Lung (tissue), 12 donors: ENCODE measurements around the gene TGM2. TPM values are rescaled to one million over a fixed set of nuclear protein-coding genes. Genes with fewer than 3 reads are reported as not detected.

Experiments used
- ATAC-seq: fragments of 200-7000 bp; cut with Tn5 transposase; one replicate; pipeline ENCODE4 v1.9.1; 2020; ENCODE audit warnings: moderate number of reproducible peaks; ENCODE audit not compliant: insufficient read depth, low FRiP score
- DNase-seq, 3 donors: peaks; one replicate each; pipeline ENCODE4 v3.0.0-alpha.2; 2013 to 2017
- H3K27ac ChIP-seq, 2 donors: one replicate each; pipeline ENCODE4 v1.5.1; 2013; ENCODE audit warnings: mild to moderate bottlenecking in 2 of 2, moderate library complexity in 2 of 2, control low read depth in 1 of 2, inconsistent platforms in 1 of 2, low read depth in 1 of 2, low read length in 1 of 2
- H3K27me3 ChIP-seq, 3 donors: one replicate each; pipeline ENCODE4 v1.5.1; 2013; ENCODE audit warnings: low read length in 2 of 3; ENCODE audit not compliant: control insufficient read depth in 3 of 3, insufficient read depth in 3 of 3
- H3K36me3 ChIP-seq, 4 donors: one replicate each; pipeline ENCODE4 v1.5.1; 2013; ENCODE audit warnings: low read length in 4 of 4, mild to moderate bottlenecking in 1 of 4, moderate library complexity in 1 of 4; ENCODE audit not compliant: control insufficient read depth in 4 of 4, insufficient read depth in 4 of 4
- H3K4me1 ChIP-seq, 5 donors: one replicate each; pipeline ENCODE4 v1.5.1; 2013; ENCODE audit warnings: low read length in 5 of 5, mild to moderate bottlenecking in 2 of 5, moderate library complexity in 1 of 5; ENCODE audit not compliant: control insufficient read depth in 5 of 5, insufficient read depth in 5 of 5
- H3K4me3 ChIP-seq: one replicate; pipeline ENCODE4 v1.5.1; 2013; ENCODE audit warnings: mild to moderate bottlenecking, control low read depth, moderate library complexity
- H3K9ac ChIP-seq, 2 donors: one replicate each; pipeline ENCODE4 v1.5.1; 2013; ENCODE audit warnings: low read length in 2 of 2, control low read depth in 1 of 2; ENCODE audit not compliant: insufficient read depth in 1 of 2
- H3K9me3 ChIP-seq, 4 donors: one replicate each; pipeline ENCODE4 v1.5.1; 2013; ENCODE audit warnings: low read length in 3 of 4, mild to moderate bottlenecking in 1 of 4, moderate library complexity in 1 of 4; ENCODE audit not compliant: control insufficient read depth in 4 of 4, insufficient read depth in 3 of 4
- CTCF ChIP-seq: IDR thresholded peaks from 2 replicates; pipeline ENCODE4 v1.5.1; 2012; ENCODE audit warnings: mild to moderate bottlenecking; ENCODE audit errors: control extremely low read depth, extremely low read depth
- WGBS, 2 donors: extraction: QIAGEN DNeasy Blood & Tissue Kit; methylation state at CpG; one replicate each; pipeline ENCODE4 v1.1.7; 2013; 5-methylcytosine and 5-hydroxymethylcytosine counted together
- polyA plus RNA-seq, 2 donors: library from polyadenylated mRNA; stranded (reverse); fragments of 200-250 nt; gene quantifications; one replicate each; pipeline ENCODE4 v1.2.1, GENCODE V29; 2013
- total RNA-seq, 2 donors: library from RNA; depleted of rRNA in 1 of 2; stranded (reverse); fragments of >200 nt in 1 of 2; gene quantifications; one replicate each; pipeline ENCODE4 v1.2.1, GENCODE V29; 2014 to 2021
- donor health status: control.
- donor health status: control.
- donor health status: Bipolar disorder and iron deficiency.
- donor health status: healthy.
- donor health status: DM: yes; HTN: yes; CAD: no.

The TGM2 gene
- total and polyA plus RNA-seq, 4 donors: 85.0 to 476 (median 325) TPM

- H3K36me3 ChIP-seq: no peaks in the 10 kb centered on the region
- peaks cover 0 to 59% (median 14%) of the 10 kb centered on the region in 5 donors for H3K4me1 ChIP-seq
- no peak for ATAC-seq
Measured at GRCh38 chr20:38167328-38167850, 2.3 kb upstream of the TGM2 start.

GRCh38 chr20:38166703-38167233, 1.7 kb upstream of the TGM2 start:
- Histone ChIP-seq H3K9ac (no peak overlapping the region), H3K4me1 (peaks cover 0 to 52% (median 14%) of the 10 kb centered on the region in 5 donors), H3K36me3 (no peaks in the 10 kb centered on the region), H3K27me3 (no peaks in the 10 kb centered on the region), H3K9me3 (no peaks in the 10 kb centered on the region), H3K4me3 (no peak overlapping the region), H3K27ac (peak overlapping the region in 1 of 2 donors; percentile 20)
- 74 to 85% methylated on average over 11 of the region's 11 CpGs for WGBS, 2 donors
- TF ChIP-seq CTCF: no peak
- ATAC-seq: no peak
- DNase-seq: no peak

More at GRCh38 chr20:38167328-38167850, 2.3 kb upstream of the TGM2 start:
- H3K4me3 ChIP-seq: no peak overlapping the region
- WGBS, 2 donors: 91 to 95% methylated on average over 8 of the region's 8 CpGs
- no peak for DNase-seq
- no peak for TF ChIP-seq CTCF
- H3K27me3 ChIP-seq: no peaks in the 10 kb centered on the region
- H3K9me3 ChIP-seq: no peaks in the 10 kb centered on the region
- no peak overlapping the region for H3K9ac ChIP-seq
- peak overlapping the region in 1 of 2 donors; percentile 88 for H3K27ac ChIP-seq

DNA sequence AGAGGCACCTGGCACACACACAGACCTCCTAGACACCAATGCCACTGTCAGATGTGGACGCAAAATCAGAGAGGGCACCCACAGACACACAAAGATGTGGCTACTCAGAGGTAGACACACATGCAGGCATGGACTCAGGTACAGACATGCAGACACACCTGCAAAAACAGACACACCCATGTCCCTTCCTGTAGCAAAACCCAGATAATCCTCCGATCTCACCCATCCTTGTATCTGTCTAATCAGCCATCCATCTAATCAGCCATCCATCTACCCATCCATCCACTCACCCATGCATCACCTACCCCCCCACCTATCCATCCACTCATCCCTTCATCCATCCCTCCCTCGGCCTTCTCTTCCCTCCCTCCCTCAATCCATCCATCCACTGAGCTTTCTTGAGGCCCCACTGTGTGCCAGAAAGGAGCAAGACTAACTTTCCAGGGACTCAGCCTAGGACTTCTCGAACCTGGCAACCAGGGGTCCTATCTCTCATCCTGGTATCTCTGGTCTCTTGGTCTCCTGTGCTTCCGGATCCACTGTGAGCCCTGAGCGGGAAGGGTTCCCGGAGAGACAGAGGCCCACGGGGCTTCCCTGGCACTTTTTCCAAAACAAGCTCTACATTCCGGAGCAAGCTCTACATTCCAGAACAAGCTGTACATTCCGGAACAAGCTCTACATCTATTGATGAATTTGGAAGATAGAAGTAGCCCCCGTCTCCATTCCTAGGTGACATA, 1.1 kb upstream of the TGM2 start:
- peak overlapping the region in 1 of 2 donors; percentile 32 for H3K27ac ChIP-seq
- H3K9ac ChIP-seq: peak overlapping the region in 1 of 2 donors; percentile 73
- no peak for ATAC-seq
- H3K27me3 ChIP-seq: no peaks in the 10 kb centered on the region
- peaks cover 0 to 46% (median 13%) of the 10 kb centered on the region in 5 donors for H3K4me1 ChIP-seq
- no peaks in the 10 kb centered on the region for H3K9me3 ChIP-seq
- DNase-seq: peak; percentile 63 to 74 (median 70)
- H3K36me3 ChIP-seq: peaks cover 0 to under 1% (median 0%) of the 10 kb centered on the region in 4 donors
- no peak for TF ChIP-seq CTCF
- 79 to 86% methylated on average over 11 of the region's 11 CpGs for WGBS, 2 donors
- no peak overlapping the region for H3K4me3 ChIP-seq
